GM12865 (cell line): ENCODE results near the gene COG2.

Experiments used
- DNase-seq: peaks from one replicate; pipeline ENCODE4 v3.0.0; 2010; ENCODE audit warnings: low read depth
- H3K4me3 ChIP-seq: 2 replicates; pipeline ENCODE4 v1.5.1; 2011; ENCODE audit warnings: mild to moderate bottlenecking, low read depth, low read length, control low read depth
- TF ChIP-seq, protein P1 (sequence below): IDR thresholded peaks from 2 replicates; pipeline ENCODE4 v1.5.1; 2011; ENCODE audit warnings: low read length, control low read depth, low read depth, inconsistent platforms; ENCODE audit not compliant: insufficient read depth; ENCODE audit errors: missing control alignments

The COG2 gene

GRCh38 chr1:230709619-230710542 lies 67.6 kb downstream of the COG2 start:
- H3K4me3 ChIP-seq, result no peak overlapping the region
- DNase-seq, result no peak
- TF ChIP-seq, protein P1, sequence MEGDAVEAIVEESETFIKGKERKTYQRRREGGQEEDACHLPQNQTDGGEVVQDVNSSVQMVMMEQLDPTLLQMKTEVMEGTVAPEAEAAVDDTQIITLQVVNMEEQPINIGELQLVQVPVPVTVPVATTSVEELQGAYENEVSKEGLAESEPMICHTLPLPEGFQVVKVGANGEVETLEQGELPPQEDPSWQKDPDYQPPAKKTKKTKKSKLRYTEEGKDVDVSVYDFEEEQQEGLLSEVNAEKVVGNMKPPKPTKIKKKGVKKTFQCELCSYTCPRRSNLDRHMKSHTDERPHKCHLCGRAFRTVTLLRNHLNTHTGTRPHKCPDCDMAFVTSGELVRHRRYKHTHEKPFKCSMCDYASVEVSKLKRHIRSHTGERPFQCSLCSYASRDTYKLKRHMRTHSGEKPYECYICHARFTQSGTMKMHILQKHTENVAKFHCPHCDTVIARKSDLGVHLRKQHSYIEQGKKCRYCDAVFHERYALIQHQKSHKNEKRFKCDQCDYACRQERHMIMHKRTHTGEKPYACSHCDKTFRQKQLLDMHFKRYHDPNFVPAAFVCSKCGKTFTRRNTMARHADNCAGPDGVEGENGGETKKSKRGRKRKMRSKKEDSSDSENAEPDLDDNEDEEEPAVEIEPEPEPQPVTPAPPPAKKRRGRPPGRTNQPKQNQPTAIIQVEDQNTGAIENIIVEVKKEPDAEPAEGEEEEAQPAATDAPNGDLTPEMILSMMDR, result no peak

DNA sequence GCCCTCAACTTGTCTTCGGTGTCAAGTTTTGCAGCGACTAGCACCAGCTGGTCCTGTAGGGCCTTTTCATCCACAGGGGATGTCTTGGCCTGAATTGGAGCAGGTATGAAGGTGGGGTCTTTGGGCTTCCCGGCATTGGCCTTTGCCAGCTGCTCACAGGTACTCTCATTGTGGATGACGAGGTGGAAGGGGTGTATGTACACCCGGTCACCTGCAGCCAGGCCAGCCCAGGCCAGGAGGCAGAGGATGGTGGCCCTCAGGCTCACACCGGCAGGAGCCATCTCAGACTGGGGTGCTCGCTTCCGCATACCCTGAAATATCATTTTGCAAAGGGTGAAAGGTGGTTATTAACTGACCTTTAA lies 68.2 kb downstream of the COG2 start:
- no peak overlapping the region for H3K4me3 ChIP-seq
- TF ChIP-seq, protein P1, result no peak

GRCh38 chr1:230711245-230711644 lies 69.0 kb downstream of the COG2 start:
- no peak for DNase-seq
- TF ChIP-seq, protein P1, result no peak
- no peak overlapping the region for H3K4me3 ChIP-seq

More for the DNA sequence above, 68.2 kb downstream of the COG2 start:
- no peak for DNase-seq

DNA sequence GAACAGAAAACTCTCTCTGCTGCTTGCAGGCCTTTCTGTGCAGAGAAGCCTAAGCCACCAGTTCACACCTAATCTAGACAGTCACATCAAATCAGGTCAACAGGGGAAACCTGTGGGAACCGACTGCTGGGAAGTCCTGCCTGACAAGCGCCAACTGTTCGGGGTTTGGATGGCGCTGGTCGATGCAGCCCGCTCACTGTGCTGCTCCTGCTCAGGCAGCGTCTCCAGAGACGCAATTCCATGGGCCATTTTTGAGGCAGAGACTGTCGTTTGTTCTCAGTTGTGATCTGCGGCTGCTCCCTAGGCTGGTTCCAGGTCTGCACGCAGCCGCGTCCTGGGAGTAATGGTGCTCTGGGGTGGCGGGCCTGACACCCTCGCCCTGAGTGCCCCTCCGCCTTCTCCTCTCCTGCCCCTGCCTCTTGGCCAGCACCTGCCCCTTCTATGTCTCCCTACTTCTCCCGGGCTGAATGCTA lies 70.2 kb downstream of the COG2 start:
- TF ChIP-seq, protein P1, result no peak
- H3K4me3 ChIP-seq, result no peak overlapping the region
- no peak for DNase-seq

GRCh38 chr1:230713138-230713537 lies 70.9 kb downstream of the COG2 start:
- H3K4me3 ChIP-seq, result no peak overlapping the region
- no peak for DNase-seq
- TF ChIP-seq, protein P1, result no peak

GRCh38 chr1:230713547-230713914 lies 71.2 kb downstream of the COG2 start:
- no peak overlapping the region for H3K4me3 ChIP-seq
- TF ChIP-seq, protein P1, result no peak
- no peak for DNase-seq
